ENCODE data around the gene CPNE6. TPM values are rescaled to one million over a fixed set of nuclear protein-coding genes. Genes with fewer than 3 reads are reported as not detected.

Gene CPNE6
- total and polyA plus RNA-seq, 2 of the 8 experiments (the other 6 are each of a cell fraction or from before 2014, with no cell fraction given), result 0.05 TPM; not detected in 1

DNA sequence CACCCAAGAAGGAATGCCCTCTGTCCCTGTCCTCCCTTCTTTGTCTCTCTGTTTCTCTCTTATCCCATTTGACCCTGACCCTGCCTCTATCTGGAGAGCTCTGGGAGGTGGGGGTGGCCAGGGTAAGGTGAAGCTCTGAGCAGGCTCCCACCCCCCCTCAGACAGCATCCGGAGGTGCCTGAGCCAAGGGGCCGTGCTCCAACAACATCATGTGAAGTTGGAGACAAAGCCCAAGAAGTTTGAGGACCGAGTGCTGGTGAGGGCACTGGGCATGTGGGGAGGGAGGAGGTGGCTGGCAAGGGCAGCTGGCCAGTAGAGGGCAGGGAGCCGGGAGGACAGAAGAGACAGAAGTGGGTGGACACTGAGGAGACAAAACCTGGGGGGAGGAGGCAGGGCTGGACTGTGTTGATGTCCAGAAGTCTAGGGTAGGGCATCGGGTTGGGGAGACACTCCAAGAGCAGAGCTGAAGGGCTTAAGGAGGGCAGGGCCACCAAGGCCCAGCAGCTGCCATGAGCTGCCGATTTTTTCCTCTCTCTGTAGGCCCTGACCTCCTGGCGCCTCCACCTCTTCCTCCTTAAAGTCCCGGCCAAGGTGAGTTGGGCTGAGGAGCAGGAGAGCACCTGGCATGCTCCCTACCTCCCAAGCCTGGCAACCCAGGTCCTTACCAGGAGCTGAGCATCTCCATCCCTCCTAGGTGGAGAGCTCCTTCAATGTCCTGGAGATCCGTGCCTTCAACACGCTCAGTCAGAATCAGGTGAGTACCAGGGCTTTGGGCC is 17.6 kb upstream of the CPNE6 start:
- peaks cover 0 to 10% (median 5%) of the 10 kb centered on the region in 4 experiments; a peak in 5 of 7 replicates for H3K4me1 ChIP-seq (replicated peaks in 1 of 4; ENCODE audit: control insufficient read depth in 3 of 4, insufficient read depth in 4 of 4, low read length in 3 of 4)
- H2AK5ac ChIP-seq (ENCODE audit: low read depth, low read length), result no peak overlapping the region
- H3K4me3 ChIP-seq (ENCODE audit: extremely low read depth in 1 of 4, insufficient read depth in 2 of 4, low read depth in 3 of 4, low read length in 4 of 4), result no peak overlapping the region
- no peak overlapping the region for H3K4me2 ChIP-seq (ENCODE audit: insufficient read depth in 1 of 2, low read depth in 2 of 2, low read length in 2 of 2)
- H4K5ac ChIP-seq (ENCODE audit: insufficient read length, low read depth, low read length), result no peak overlapping the region
- 0 out of 2 replicates have a peak overlapping the region, but pooled peaks have one; percentile 7 for H4K8ac ChIP-seq (ENCODE audit: extremely low read depth, insufficient read depth, low read length)
- H3K79me2 ChIP-seq (ENCODE audit: control insufficient read depth in 1 of 2, insufficient read depth in 2 of 2, low read length in 2 of 2), result no peaks in the 10 kb centered on the region
- no peak overlapping the region for H2BK120ac ChIP-seq (replicated peaks; ENCODE audit: low read depth, low read length)
- H3K9ac ChIP-seq (replicated peaks in 1 of 4; ENCODE audit: extremely low read depth in 1 of 4, low read depth in 3 of 4, low read length in 3 of 4), result no peak overlapping the region
- H3K56ac ChIP-seq (replicated peaks; ENCODE audit: insufficient read length, low read depth, low read length), result no peak overlapping the region
- whole genome bisulfite sequencing, 2 experiments (ENCODE audit: extremely low coverage in 1 of 2, insufficient coverage in 1 of 2, insufficient read length in 1 of 2, insufficient replicate concordance in 2 of 2, low coverage in 1 of 2, low lambda C conversion rate in 2 of 2, missing lambda C conversion rate in 1 of 2), result 86% methylated on average over 9 of the region's 10 CpGs; no CpG with 5 or more reads in 1 of the 2 experiments
- H3K4ac ChIP-seq (replicated peaks; ENCODE audit: insufficient read length, low read depth, low read length), result no peak overlapping the region
- no peaks in the 10 kb centered on the region; a peak in 1 of 7 replicates for H3K27me3 ChIP-seq (replicated peaks in 1 of 4; ENCODE audit: control insufficient read depth in 3 of 4, extremely low read depth in 1 of 4, insufficient read depth in 3 of 4, low read length in 3 of 4)
- no peak for FAIRE-seq
- no peak for DNase-seq (ENCODE audit: low read depth in 1 of 2, low spot score in 2 of 2)
- ChIA-PET CTCF (ENCODE audit: partially characterized antibody) (interaction anchor here (0.9 to 9.6 kb wide), 10 partner anchors 15 to 108 kb away, joined by 3 to 234 read pairs (median 4); partner anchors contain the start of genes DCAF11, IRF9, NRL and PCK2), POLR2A (ENCODE audit: partially characterized antibody) (interaction anchor here (0.9 to 6.5 kb wide), 3 partner anchors 39 to 87 kb away, joined by 4 to 97 read pairs (median 4); partner anchors contain the start of gene PCK2)
- H3K79me1 ChIP-seq (ENCODE audit: low read depth, low read length), result no peaks in the 10 kb centered on the region
- H2BK20ac ChIP-seq (ENCODE audit: low read length), result no peak overlapping the region
- H3K14ac ChIP-seq (ENCODE audit: insufficient read length), result no peak overlapping the region
- no peak overlapping the region for H2AFZ ChIP-seq (ENCODE audit: low read length)
- H3K27ac ChIP-seq (ENCODE audit: low read depth, low read length), result no peak overlapping the region
- H3K23ac ChIP-seq (ENCODE audit: insufficient read length), result no peak overlapping the region
- no peak overlapping the region for H4K91ac ChIP-seq (replicated peaks; ENCODE audit: insufficient read length, low read length)
- H3K9me3 ChIP-seq (ENCODE audit: insufficient read depth in 2 of 2, low read depth in 1 of 2, low read length in 1 of 2), result no peaks in the 10 kb centered on the region
- H2BK5ac ChIP-seq (ENCODE audit: low read depth, low read length), result no peak overlapping the region
- no peak overlapping the region for H2BK15ac ChIP-seq (ENCODE audit: low read length)
- H4K20me1 ChIP-seq (replicated peaks in 1 of 2; ENCODE audit: control insufficient read depth in 1 of 2, insufficient read depth in 2 of 2, low read length in 2 of 2), result peaks cover 2% of the 10 kb centered on the region in 2 experiments
- no peak overlapping the region for H3K18ac ChIP-seq (ENCODE audit: extremely low read depth, low read length)
- H3K23me2 ChIP-seq (ENCODE audit: low read depth, low read length), result peaks cover 9% of the 10 kb centered on the region
- H2BK12ac ChIP-seq (ENCODE audit: low read depth, low read length), result no peak overlapping the region
- no peaks in the 10 kb centered on the region; a peak in 1 of 8 replicates for H3K36me3 ChIP-seq (ENCODE audit: control insufficient read depth in 2 of 4, insufficient read depth in 4 of 4, low read length in 3 of 4)
- TF ChIP-seq PHF8 (conservative IDR thresholded peaks at IDR 0.05; ENCODE audit: low read depth, low read length), result no peak

All from H1 (cell line).